ENCODE measurements around the gene PDSS2.

The PDSS2 gene

DNA sequence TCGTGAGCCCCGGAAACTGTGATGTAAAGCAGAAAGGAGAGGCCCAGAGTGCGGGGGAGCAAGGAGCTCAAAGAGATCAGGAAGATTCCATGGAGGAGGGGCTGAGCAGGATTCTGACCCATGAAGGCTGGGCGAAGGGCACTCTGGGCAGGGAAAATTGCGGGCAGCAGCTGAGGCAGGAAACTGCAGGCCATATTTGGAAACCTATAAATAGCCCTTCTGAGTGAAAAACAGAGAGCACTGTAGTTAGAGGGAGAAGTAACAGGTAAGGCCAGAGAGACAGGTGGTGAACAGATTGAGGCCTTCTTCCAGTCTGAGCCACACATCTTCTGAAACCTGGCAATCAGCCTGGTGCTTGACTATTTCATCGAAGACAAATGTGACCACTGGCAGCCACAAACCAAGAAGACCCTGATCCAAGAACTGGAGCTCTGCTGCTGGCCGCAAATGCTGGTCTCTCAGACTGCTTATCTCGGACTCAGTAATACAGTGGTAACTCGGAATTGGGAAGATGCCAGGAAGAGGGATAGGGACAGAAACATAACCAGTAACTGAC, 329.9 kb downstream of the PDSS2 start:
- no peak overlapping the region for H3K4me3 ChIP-seq (ENCODE audit: low read depth, low read length)
- TF ChIP-seq, protein P1, sequence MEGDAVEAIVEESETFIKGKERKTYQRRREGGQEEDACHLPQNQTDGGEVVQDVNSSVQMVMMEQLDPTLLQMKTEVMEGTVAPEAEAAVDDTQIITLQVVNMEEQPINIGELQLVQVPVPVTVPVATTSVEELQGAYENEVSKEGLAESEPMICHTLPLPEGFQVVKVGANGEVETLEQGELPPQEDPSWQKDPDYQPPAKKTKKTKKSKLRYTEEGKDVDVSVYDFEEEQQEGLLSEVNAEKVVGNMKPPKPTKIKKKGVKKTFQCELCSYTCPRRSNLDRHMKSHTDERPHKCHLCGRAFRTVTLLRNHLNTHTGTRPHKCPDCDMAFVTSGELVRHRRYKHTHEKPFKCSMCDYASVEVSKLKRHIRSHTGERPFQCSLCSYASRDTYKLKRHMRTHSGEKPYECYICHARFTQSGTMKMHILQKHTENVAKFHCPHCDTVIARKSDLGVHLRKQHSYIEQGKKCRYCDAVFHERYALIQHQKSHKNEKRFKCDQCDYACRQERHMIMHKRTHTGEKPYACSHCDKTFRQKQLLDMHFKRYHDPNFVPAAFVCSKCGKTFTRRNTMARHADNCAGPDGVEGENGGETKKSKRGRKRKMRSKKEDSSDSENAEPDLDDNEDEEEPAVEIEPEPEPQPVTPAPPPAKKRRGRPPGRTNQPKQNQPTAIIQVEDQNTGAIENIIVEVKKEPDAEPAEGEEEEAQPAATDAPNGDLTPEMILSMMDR (IDR thresholded peaks at IDR 0.05; ENCODE audit: borderline replicate concordance, insufficient read depth, low read depth, low read length): no peak

DNA sequence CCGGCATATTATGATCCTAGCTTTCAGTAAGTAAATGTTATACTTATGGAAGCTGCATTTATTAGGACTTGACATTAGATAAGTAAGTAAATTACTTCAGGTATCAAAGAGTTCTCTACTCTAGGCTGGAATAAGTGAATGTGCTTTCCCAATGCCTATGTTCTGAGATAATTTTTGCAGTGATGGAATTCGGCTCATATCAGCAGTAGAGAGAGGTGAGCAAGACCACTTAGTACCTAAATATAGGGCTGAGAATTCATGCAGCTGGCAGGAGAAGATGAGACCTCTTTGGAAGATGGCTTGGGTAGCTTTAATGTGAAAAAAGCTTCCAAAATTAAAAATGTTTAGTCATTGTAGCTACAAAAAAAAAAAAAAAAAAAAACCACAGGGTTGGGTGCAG, 330.8 kb downstream of the PDSS2 start:
- no peak overlapping the region for H3K4me3 ChIP-seq (ENCODE audit: low read depth, low read length)
- TF ChIP-seq, protein P1 (IDR thresholded peaks at IDR 0.05; ENCODE audit: borderline replicate concordance, insufficient read depth, low read depth, low read length): no peak

DNA sequence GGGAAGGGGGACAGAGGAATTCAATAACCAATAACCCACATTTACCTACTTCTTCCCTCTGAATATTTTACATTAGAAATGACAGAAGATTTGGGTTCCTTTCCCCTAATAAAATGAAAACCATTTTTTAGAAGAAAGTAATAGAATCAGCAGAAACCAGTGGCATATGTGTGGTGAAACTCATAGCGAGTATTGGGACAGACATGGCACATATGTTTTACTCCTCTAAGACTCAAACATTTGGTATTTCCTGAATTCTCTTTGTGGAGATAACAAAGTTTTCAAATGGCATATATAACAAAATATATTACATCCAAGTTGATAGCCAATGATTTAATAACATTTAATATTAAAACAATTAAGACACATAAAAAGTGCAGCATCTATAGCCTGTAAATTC, 331.2 kb downstream of the PDSS2 start:
- no peak overlapping the region for H3K4me3 ChIP-seq (ENCODE audit: low read depth, low read length)
- TF ChIP-seq, protein P1 (IDR thresholded peaks at IDR 0.05; ENCODE audit: borderline replicate concordance, insufficient read depth, low read depth, low read length): no peak

DNA sequence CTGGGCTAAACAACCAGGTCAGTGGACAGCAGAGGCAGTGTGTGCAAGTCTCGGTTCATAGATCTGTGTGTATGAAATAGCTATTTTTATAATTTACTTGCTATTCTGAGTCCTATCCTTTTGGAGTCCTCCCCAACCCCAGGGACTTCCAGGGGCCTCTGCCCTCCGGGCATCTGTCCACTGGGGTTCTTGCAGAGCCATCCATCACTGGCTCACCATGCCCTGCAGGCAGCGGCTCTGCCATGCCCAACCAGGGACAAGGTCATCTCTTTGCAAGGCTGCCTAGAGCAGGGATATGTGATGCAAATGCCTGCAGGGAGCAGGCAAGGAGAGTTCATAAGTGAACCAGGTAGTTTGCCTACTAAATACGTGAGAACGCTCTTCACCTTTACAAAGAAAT, 333.6 kb downstream of the PDSS2 start:
- H3K4me3 ChIP-seq (ENCODE audit: low read depth, low read length): no peak overlapping the region
- TF ChIP-seq, protein P1 (IDR thresholded peaks at IDR 0.05; ENCODE audit: borderline replicate concordance, insufficient read depth, low read depth, low read length): no peak

DNA sequence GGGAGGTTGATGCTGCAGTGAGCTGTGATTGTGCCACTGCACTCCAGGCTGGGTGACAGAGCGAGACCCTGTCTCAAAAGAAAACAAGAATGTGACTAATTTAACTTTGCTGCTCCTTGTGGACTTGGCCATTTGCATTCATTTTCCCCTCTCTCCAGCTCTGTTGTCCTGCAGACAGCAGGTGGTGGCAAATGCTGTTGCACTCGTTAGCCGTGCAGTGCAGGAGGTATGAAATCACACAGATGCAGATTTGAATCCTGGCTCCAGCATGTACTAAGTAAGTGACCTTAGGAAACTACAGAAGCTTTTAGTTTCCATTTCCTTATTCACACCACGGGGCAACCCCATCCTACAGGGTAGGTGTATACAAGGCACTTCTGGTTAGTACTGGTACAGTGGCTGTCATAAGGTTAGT, 334.4 kb downstream of the PDSS2 start:
- no peak overlapping the region for H3K4me3 ChIP-seq (ENCODE audit: low read depth, low read length)
- TF ChIP-seq, protein P1 (IDR thresholded peaks at IDR 0.05; ENCODE audit: borderline replicate concordance, insufficient read depth, low read depth, low read length): no peak

DNA sequence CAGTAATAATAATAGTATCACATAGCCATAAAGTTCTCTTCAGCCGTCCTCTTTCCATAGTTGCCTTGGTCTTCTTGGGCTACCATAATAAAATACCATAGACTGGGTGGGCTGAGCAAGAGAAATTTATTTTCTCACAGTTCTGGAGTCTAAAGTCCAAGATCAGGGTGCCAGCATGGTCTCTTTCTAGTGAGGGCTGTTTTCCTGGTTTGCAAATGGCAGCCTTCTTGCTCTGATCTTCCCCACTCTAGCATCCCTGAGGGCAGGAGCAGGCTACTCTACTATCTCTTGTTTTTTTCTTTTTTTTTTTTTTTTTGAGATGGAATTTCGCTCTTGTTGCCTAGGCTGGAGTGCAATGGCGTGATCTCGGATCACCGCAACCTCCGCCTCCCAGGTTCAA, 335.9 kb downstream of the PDSS2 start:
- TF ChIP-seq, protein P1 (IDR thresholded peaks at IDR 0.05; ENCODE audit: borderline replicate concordance, insufficient read depth, low read depth, low read length): no peak
- H3K4me3 ChIP-seq (ENCODE audit: low read depth, low read length): no peak overlapping the region

DNA sequence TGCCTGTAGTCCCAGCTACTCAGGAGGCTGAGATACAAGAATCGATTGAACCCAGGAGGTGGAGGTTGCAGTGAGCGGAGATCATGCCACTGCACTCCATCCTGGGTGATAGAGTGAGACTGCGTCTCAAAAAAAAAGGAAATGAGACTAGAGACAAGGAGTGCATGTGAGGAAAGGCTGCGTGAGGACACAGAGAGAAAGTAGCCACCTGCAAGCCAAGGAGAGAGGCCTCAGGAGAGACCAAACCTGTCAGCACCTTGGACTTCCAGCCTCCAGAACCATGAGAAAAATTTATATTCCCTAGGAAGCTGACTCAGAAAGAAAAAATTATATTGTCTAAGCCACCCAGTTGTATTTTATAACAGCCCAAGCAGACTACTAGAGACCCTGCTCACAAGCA, 336.6 kb downstream of the PDSS2 start:
- TF ChIP-seq, protein P1 (IDR thresholded peaks at IDR 0.05; ENCODE audit: borderline replicate concordance, insufficient read depth, low read depth, low read length): no peak
- no peak overlapping the region for H3K4me3 ChIP-seq (ENCODE audit: low read depth, low read length)
